IMR-90 (cell line): ENCODE measurements around the gene ELOB. TPM values are rescaled to one million over a fixed set of nuclear protein-coding genes. Genes with fewer than 3 reads are reported as not detected.

Experiments
- ATAC-seq: fragments of 200-7000 bp; cut with Tn5 transposase; 2 replicates; pipeline ENCODE4 v1.9.1; 2020; ENCODE audit warnings: low read depth, mild to moderate bottlenecking, moderate library complexity
- BruUV-seq: library from RNA; stranded (reverse); fragments of 400-500 nt; replicated peaks from 2 replicates; lab custom pipeline; 2021; lab: Mats Ljungman, UMichigan
- CTCF ChIA-PET: fragments of 300-600 bp; formaldehyde crosslinking; extraction: SDS; loops from one replicate; lab custom pipeline; 2021; ENCODE audit warnings: antibody characterized with exemption; lab: Yijun Ruan, JAX
- POLR2A ChIA-PET: fragments of 300-600 bp; sonication (Branson Sonifier 250); formaldehyde crosslinking; loops from one replicate; lab custom pipeline; 2022; ENCODE audit warnings: antibody characterized with exemption; ENCODE audit not compliant: unreplicated experiment; lab: Charles Lee
- DNase-seq: peaks from one replicate; pipeline ENCODE4 v3.0.0; 2013
- H2AFZ ChIP-seq: replicated peaks from 2 replicates; pipeline ENCODE3; 2013; ENCODE audit warnings: low read length, mild to moderate bottlenecking; ENCODE audit not compliant: poor library complexity
- H2AK5ac ChIP-seq: 2 replicates; pipeline ENCODE4 v1.6.1; 2013; ENCODE audit warnings: low read depth, low read length, inconsistent platforms
- H2AK9ac ChIP-seq: replicated peaks from 2 replicates; pipeline ENCODE3; 2013; ENCODE audit warnings: mild to moderate bottlenecking, low read depth, low read length, moderate library complexity; ENCODE audit not compliant: poor library complexity
- H2BK120ac ChIP-seq: 2 replicates; pipeline ENCODE4 v1.6.1; 2013; ENCODE audit warnings: low read depth, low read length, inconsistent platforms
- H2BK15ac ChIP-seq: 3 replicates; pipeline ENCODE4 v1.6.1; 2013; ENCODE audit warnings: low read depth, low read length, inconsistent platforms
- H2BK20ac ChIP-seq: 2 replicates; pipeline ENCODE4 v1.6.1; 2013; ENCODE audit warnings: low read depth, mild to moderate bottlenecking, inconsistent platforms, low read length, moderate library complexity
- H2BK5ac ChIP-seq: 2 replicates; pipeline ENCODE4 v1.6.1; 2013; ENCODE audit warnings: mild to moderate bottlenecking, low read depth, low read length, inconsistent platforms; ENCODE audit not compliant: poor library complexity, severe bottlenecking
- H3K14ac ChIP-seq: replicated peaks from 2 replicates; pipeline ENCODE4 v1.6.1; 2013; ENCODE audit warnings: low read depth, low read length, inconsistent platforms
- H3K18ac ChIP-seq: 2 replicates; pipeline ENCODE4 v1.6.1; 2013; ENCODE audit warnings: low read depth, low read length, control low read depth
- H3K23ac ChIP-seq: 2 replicates; pipeline ENCODE4 v1.6.1; 2013; ENCODE audit warnings: low read depth, low read length, inconsistent platforms
- H3K27ac ChIP-seq: 2 replicates; pipeline ENCODE4 v1.5.1; 2013; ENCODE audit warnings: mild to moderate bottlenecking, control low read depth, low read length; ENCODE audit not compliant: insufficient read depth
- H3K27me3 ChIP-seq: 2 replicates; pipeline ENCODE4 v1.6.1; 2013; ENCODE audit warnings: low read length; ENCODE audit not compliant: control insufficient read depth, insufficient read depth
- H3K36me3 ChIP-seq: 2 replicates; pipeline ENCODE4 v1.6.1; 2013; ENCODE audit warnings: low read length, mixed read lengths; ENCODE audit not compliant: control insufficient read depth, insufficient read depth
- H3K4ac ChIP-seq: 2 replicates; pipeline ENCODE4 v1.6.1; 2013; ENCODE audit warnings: low read depth, low read length, inconsistent platforms
- H3K4me1 ChIP-seq: 2 replicates; pipeline ENCODE4 v1.6.1; 2013; ENCODE audit warnings: low read length, mixed read lengths; ENCODE audit not compliant: control insufficient read depth, insufficient read depth
- H3K4me2 ChIP-seq: 2 replicates; pipeline ENCODE4 v1.6.1; 2013; ENCODE audit warnings: low read depth, mild to moderate bottlenecking, control low read depth, low read length, moderate library complexity
- H3K4me3 ChIP-seq: 2 replicates; pipeline ENCODE4 v1.5.1; 2013; ENCODE audit warnings: low read depth, mild to moderate bottlenecking, control low read depth, low read length, moderate library complexity; ENCODE audit not compliant: insufficient read depth
- H3K56ac ChIP-seq: 2 replicates; pipeline ENCODE4 v1.6.1; 2013; ENCODE audit warnings: low read length, inconsistent platforms; ENCODE audit not compliant: insufficient read depth; ENCODE audit errors: extremely low read depth
- H3K79me1 ChIP-seq, 2 experiments: 2 replicates each; pipeline ENCODE4 v1.6.1; 2013; ENCODE audit warnings: low read length in 2 of 2, inconsistent platforms in 1 of 2, low read depth in 1 of 2
- H3K9ac ChIP-seq: 2 replicates; pipeline ENCODE4 v1.6.1; 2013; ENCODE audit warnings: low read depth, low read length, control low read depth
- H3K9me1 ChIP-seq: 2 replicates; pipeline ENCODE4 v1.6.1; 2013; ENCODE audit warnings: low read length, inconsistent platforms; ENCODE audit not compliant: insufficient read depth
- H3K9me3 ChIP-seq: 2 replicates; pipeline ENCODE4 v1.6.1; 2013; ENCODE audit warnings: low read length; ENCODE audit not compliant: control insufficient read depth, insufficient read depth
- H4K20me1 ChIP-seq: 2 replicates; pipeline ENCODE4 v1.6.1; 2013; ENCODE audit warnings: low read length, inconsistent platforms; ENCODE audit not compliant: insufficient read depth
- H4K5ac ChIP-seq: 2 replicates; pipeline ENCODE4 v1.6.1; 2013; ENCODE audit warnings: mild to moderate bottlenecking, low read depth, low read length, control low read depth
- H4K8ac ChIP-seq, 2 experiments: 2 replicates each; pipeline ENCODE4 v1.6.1; 2013; ENCODE audit warnings: low read depth in 2 of 2, low read length in 2 of 2, control low read depth in 1 of 2, inconsistent platforms in 1 of 2
- H4K91ac ChIP-seq: 2 replicates; pipeline ENCODE4 v1.6.1; 2013; ENCODE audit warnings: low read depth, low read length, inconsistent platforms; ENCODE audit not compliant: insufficient read depth
- BHLHE40 ChIP-seq: fragments of 150-350 bp; IDR thresholded peaks from 2 replicates; pipeline ENCODE4 v1.6.1; 2016; ENCODE audit warnings: mild to moderate bottlenecking, low read depth, low read length
- CHD1 ChIP-seq: IDR thresholded peaks from 2 replicates; pipeline ENCODE4 v1.6.1; 2012; ENCODE audit warnings: low read depth, low read length, improper control_type of control experiment
- WGBS, 2 experiments: methylation state at CpG; one replicate each; pipeline versions ENCODE4 v1.1.5 to v1.1.7; 2013; ENCODE audit warnings: missing lambda C conversion rate in 2 of 2; ENCODE audit not compliant: insufficient read length in 1 of 2; ENCODE audit errors: extremely low coverage in 2 of 2; 5-methylcytosine and 5-hydroxymethylcytosine counted together
- dilution Hi-C: fragments of 300-500 bp; cut with HindIII; formaldehyde crosslinking; loops from one replicate; pipeline ENCODE4 v1.14.3; 2018; ENCODE audit warnings: low sequenced_read_pairs; ENCODE audit not compliant: unreplicated experiment
- in situ Hi-C: fragments of 300-500 bp; cut with MboI; formaldehyde crosslinking; loops from 3 replicates; pipeline ENCODE4 v1.14.3; 2019; ENCODE audit warnings: low sequenced_read_pairs, inconsistent platforms, mixed read lengths
- intact Hi-C: fragments of 100-400 bp; cut with micrococcal nuclease; formaldehyde crosslinking; loops from 2 replicates; pipeline ENCODE4 v1.10.0; 2022
- polyA plus RNA-seq, 3 experiments: library from polyadenylated mRNA; depleted of rRNA; stranded (reverse); fragments of >200 nt; gene quantifications; 2 replicates each; pipeline ENCODE4 v1.2.3, GENCODE V29; 2012; ENCODE audit warnings: low replicate concordance in 1 of 3
- total RNA-seq: library from RNA; depleted of rRNA; stranded (reverse); fragments of >200 nt; gene quantifications from 2 replicates; pipeline ENCODE4 v1.2.3, GENCODE V29; 2012
- TF ChIP-seq, protein P1 (sequence below): fragments of 150-350 bp; IDR thresholded peaks from 2 replicates; pipeline ENCODE4 v1.6.1; 2017; ENCODE audit warnings: mild to moderate bottlenecking, antibody characterized with exemption, low read length, low read depth

ELOB gene
- total and polyA plus RNA-seq, 2 of the 4 experiments (the other 2 are of a cell fraction), result 442 to 5,859 TPM

DNA sequence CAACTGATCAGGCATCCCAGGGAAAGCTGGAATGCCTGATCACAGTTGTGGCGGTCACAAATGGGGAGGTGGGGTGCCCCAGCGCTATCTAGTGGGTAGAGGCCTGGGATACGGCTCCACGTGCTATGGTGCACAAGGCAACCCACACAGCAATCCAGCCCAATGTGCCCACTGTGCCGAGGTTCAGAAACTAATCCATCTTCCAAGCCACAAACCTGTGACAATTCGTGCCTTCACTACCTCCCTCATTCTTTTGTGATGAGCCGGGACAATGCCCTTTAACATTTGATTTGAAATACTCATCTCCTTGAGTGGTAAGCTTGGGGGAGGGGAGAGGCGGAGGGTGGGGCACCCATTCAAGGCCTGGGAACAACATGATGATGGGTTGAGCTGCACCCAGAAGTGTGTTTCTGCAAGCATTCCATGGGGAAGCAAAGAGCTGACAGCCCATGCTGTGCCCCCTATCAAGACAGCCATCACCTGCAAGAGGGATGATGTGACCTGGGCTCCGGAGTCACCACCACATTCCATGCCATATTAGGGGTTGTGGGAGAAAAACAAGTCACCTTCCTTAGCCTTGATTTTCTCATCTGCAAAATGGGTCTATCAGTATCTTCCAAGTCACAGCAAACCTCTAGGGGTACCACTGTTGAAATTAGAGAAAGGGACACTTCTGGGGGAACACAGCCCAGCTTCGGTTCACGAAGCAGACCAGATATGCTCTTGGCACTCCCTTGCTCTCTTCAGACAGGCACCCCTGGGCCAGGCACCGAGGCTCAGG, 3.7 kb downstream of the ELOB start:
- DNase-seq, result peak; percentile 29
- CTCF ChIA-PET, result interaction anchor here (0.6 kb wide), 2 partner anchors 95 to 146 kb away, joined by 3 read pairs; no protein-coding TSS in a partner anchor
- no peak overlapping the region for H2BK120ac ChIP-seq
- 100% methylated on average over 3 of the region's 12 CpGs; no CpG with 5 or more reads in 1 of the 2 experiments for WGBS, 2 experiments
- H4K20me1 ChIP-seq, result peaks cover 76% of the 10 kb centered on the region
- no peak overlapping the region for H2BK5ac ChIP-seq
- dilution Hi-C loops, result no loop called here
- H3K18ac ChIP-seq, result no peak overlapping the region
- H2BK20ac ChIP-seq, result no peak overlapping the region
- H3K4me1 ChIP-seq, result peaks cover 12% of the 10 kb centered on the region
- BruUV-seq, result no TSS peak
- H3K56ac ChIP-seq, result no peak overlapping the region
- peaks cover 66% of the 10 kb centered on the region for H3K36me3 ChIP-seq
- no peak overlapping the region for H4K5ac ChIP-seq
- no peaks in the 10 kb centered on the region for H3K9me3 ChIP-seq
- no peak overlapping the region for H3K27ac ChIP-seq
- peaks cover 9% of the 10 kb centered on the region for H3K9me1 ChIP-seq
- H3K23ac ChIP-seq, result 0 out of 2 replicates have a peak overlapping the region, but pooled peaks have one; percentile 33
- no peak overlapping the region for H4K8ac ChIP-seq
- intact Hi-C loops, result no loop called here
- H3K4ac ChIP-seq, result no peak overlapping the region
- no peak for TF ChIP-seq CHD1
- TF ChIP-seq, protein P1, sequence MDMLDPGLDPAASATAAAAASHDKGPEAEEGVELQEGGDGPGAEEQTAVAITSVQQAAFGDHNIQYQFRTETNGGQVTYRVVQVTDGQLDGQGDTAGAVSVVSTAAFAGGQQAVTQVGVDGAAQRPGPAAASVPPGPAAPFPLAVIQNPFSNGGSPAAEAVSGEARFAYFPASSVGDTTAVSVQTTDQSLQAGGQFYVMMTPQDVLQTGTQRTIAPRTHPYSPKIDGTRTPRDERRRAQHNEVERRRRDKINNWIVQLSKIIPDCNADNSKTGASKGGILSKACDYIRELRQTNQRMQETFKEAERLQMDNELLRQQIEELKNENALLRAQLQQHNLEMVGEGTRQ, result no peak
- no peak for TF ChIP-seq BHLHE40
- in situ Hi-C loops, result no loop called here
- H3K79me1 ChIP-seq, result peaks cover 16 to 94% of the 10 kb centered on the region in 2 experiments
- POLR2A ChIA-PET, result no interaction called here
- H3K9ac ChIP-seq, result no peak overlapping the region
- peak overlapping the region; percentile 33 for H2AFZ ChIP-seq
- H4K91ac ChIP-seq, result no peak overlapping the region
- no peak overlapping the region for H3K4me3 ChIP-seq
- peak overlapping the region; percentile 75 for H2AK9ac ChIP-seq
- H3K14ac ChIP-seq, result no peak overlapping the region
- no peak overlapping the region for H2AK5ac ChIP-seq
- no peak for ATAC-seq
- no peak overlapping the region for H2BK15ac ChIP-seq
- no peaks in the 10 kb centered on the region for H3K27me3 ChIP-seq
- H3K4me2 ChIP-seq, result no peak overlapping the region
